Activated CD8-positive, alpha-beta T cell treated with anti-CD3 and anti-CD28 coated beads for 36 hours (primary cell): ENCODE measurements around the gene CRAT. TPM values are rescaled to one million over a fixed set of nuclear protein-coding genes. Genes with fewer than 3 reads are reported as not detected.
A peak's percentile ranks its signal among the peaks of the same experiment; 100 is the strongest.

Source experiments
- ATAC-seq: fragments of 200-7000 bp; cut with Tn5 transposase; one replicate; pipeline ENCODE4 v1.10.0; 2021; ENCODE audit warnings: mild to moderate bottlenecking, moderate library complexity
- CTCF ChIA-PET: fragments of 350-600 bp; sonication (Branson Sonifier 250); formaldehyde crosslinking; loops from one replicate; lab custom pipeline; 2021; ENCODE audit warnings: antibody characterized with exemption; lab: Charles Lee
- POLR2A ChIA-PET: fragments of 350-600 bp; sonication (Branson Sonifier 250); formaldehyde crosslinking; loops from one replicate; lab custom pipeline; 2021; ENCODE audit warnings: antibody characterized with exemption; lab: Charles Lee
- DNase-seq: peaks from one replicate; pipeline ENCODE4 v3.0.0-alpha.2; 2020
- H3K27ac Mint-ChIP-seq: one replicate; pipeline ENCODE4 v1.8.0; 2021; ENCODE audit warnings: mild to moderate bottlenecking, mixed read lengths
- H3K27me3 Mint-ChIP-seq: one replicate; pipeline ENCODE4 v1.8.0; 2021; ENCODE audit warnings: mixed read lengths
- H3K36me3 Mint-ChIP-seq: one replicate; pipeline ENCODE4 v1.8.0; 2021; ENCODE audit warnings: low read depth, mixed read lengths
- H3K4me1 Mint-ChIP-seq: one replicate; pipeline ENCODE4 v1.8.0; 2021; ENCODE audit warnings: low read depth, mixed read lengths
- H3K4me3 Mint-ChIP-seq: one replicate; pipeline ENCODE4 v1.8.0; 2021; ENCODE audit warnings: mild to moderate bottlenecking, moderate library complexity, mixed read lengths
- H3K9me3 Mint-ChIP-seq: one replicate; pipeline ENCODE4 v1.8.0; 2021; ENCODE audit warnings: mixed read lengths
- CTCF ChIP-seq: fragments of 200-600 bp; IDR thresholded peaks from one replicate; pipeline ENCODE4 v1.8.0; 2022; ENCODE audit warnings: antibody characterized with exemption, mild to moderate bottlenecking
- intact Hi-C: fragments of 100-400 bp; cut with micrococcal nuclease; formaldehyde crosslinking; loops from one replicate; pipeline ENCODE4 v1.10.0; 2022
- total RNA-seq, 2 experiments: library from RNA; stranded (reverse); gene quantifications; one replicate each; pipeline ENCODE4 v1.2.3, GENCODE V29; 2021

CRAT gene
- total RNA-seq, 2 experiments from 2014 or later = 11.8 to 12.7 TPM

DNA sequence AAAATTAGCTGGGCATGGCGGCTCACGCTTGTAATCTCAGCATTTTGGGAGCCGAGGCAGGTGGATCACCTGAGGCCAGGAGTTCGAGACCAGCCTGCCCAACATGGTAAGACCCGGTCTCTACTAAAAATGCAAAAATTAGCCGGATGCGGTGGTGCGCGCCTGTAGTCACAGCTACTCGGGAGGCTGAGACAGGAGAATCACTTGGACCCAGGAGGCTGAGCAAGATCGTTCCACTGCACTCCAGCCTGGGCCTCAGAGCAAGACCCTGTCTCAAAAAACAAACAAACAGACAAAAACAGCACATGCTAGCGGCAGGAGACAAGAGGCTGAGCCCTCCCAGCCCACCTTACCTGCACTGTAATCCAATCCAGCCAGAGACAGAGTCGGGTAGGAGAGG, 30.8 kb downstream of the CRAT start:
- Mint-ChIP-seq H3K4me3 (peak overlapping the region; percentile 88), H3K36me3 (no peaks in the 10 kb centered on the region), H3K27ac (no peak overlapping the region), H3K27me3 (no peaks in the 10 kb centered on the region), H3K4me1 (peaks cover 21% of the 10 kb centered on the region), H3K9me3 (no peaks in the 10 kb centered on the region)
- DNase-seq = no peak
- no peak for TF ChIP-seq CTCF
- ChIA-PET POLR2A (interaction anchor here (1.2 to 1.3 kb wide), 2 partner anchors 10 to 11 kb away, joined by 3 to 5 read pairs; no protein-coding TSS in a partner anchor), CTCF (interaction anchor here (1.6 to 2.3 kb wide), 2 partner anchors 12 to 52 kb away, joined by 6 to 10 read pairs; no protein-coding TSS in a partner anchor)
- no peak for ATAC-seq
- intact Hi-C loops = no loop called here

- peaks cover 25% of the 10 kb centered on the region for H3K4me1 Mint-ChIP-seq
- intact Hi-C loops = no loop called here
- no peak overlapping the region for H3K27ac Mint-ChIP-seq
- ChIA-PET CTCF (interaction anchor here (2.3 kb wide), 1 partner anchor 11 kb away, joined by 6 read pairs; no protein-coding TSS in a partner anchor), POLR2A (interaction anchor here (1.2 kb wide), 1 partner anchor 10 kb away, joined by 3 read pairs; no protein-coding TSS in a partner anchor)
- H3K4me3 Mint-ChIP-seq = peak overlapping the region; percentile 88
- ATAC-seq = no peak
- H3K36me3 Mint-ChIP-seq = no peaks in the 10 kb centered on the region
- TF ChIP-seq CTCF = no peak
- no peaks in the 10 kb centered on the region for H3K9me3 Mint-ChIP-seq
- no peaks in the 10 kb centered on the region for H3K27me3 Mint-ChIP-seq
- no peak for DNase-seq
Measured at GRCh38 chr9:129078691-129079503, 31.7 kb downstream of the CRAT start.

- Mint-ChIP-seq H3K4me1 (peaks cover 26% of the 10 kb centered on the region), H3K9me3 (no peaks in the 10 kb centered on the region), H3K4me3 (no peak overlapping the region), H3K27me3 (no peaks in the 10 kb centered on the region), H3K27ac (no peak overlapping the region), H3K36me3 (no peaks in the 10 kb centered on the region)
- CTCF ChIA-PET = no interaction called here
- POLR2A ChIA-PET = no interaction called here
- TF ChIP-seq CTCF = no peak
- intact Hi-C loops = no loop called here
- DNase-seq = no peak
- ATAC-seq = no peak
Measured at GRCh38 chr9:129077236-129077635, 33.4 kb downstream of the CRAT start.

DNA sequence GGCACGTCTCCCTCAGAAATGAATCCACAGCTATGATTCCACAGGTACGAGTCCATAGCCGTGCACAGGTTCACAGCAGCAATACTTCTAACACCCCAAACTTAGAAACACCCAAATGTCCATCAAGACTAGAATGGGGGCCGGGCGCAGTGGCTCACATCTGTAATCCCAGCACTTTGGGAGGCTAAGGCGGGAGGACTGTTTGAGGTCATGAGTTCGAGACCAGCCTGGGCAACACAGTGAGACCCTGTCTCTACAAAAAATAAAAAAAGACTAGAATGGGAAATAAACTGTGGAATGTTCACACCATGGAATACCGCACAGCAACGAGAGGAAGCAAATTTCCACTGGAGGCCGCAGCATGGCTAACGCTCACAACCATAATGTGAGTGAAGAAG, 34.0 kb downstream of the CRAT start:
- peaks cover 24% of the 10 kb centered on the region for H3K4me1 Mint-ChIP-seq
- no peaks in the 10 kb centered on the region for H3K9me3 Mint-ChIP-seq
- H3K36me3 Mint-ChIP-seq = no peaks in the 10 kb centered on the region
- intact Hi-C loops = no loop called here
- CTCF ChIA-PET = no interaction called here
- no peak overlapping the region for H3K4me3 Mint-ChIP-seq
- no peak overlapping the region for H3K27ac Mint-ChIP-seq
- no peaks in the 10 kb centered on the region for H3K27me3 Mint-ChIP-seq
- ATAC-seq (no peak), DNase-seq (no peak)
- POLR2A ChIA-PET = no interaction called here
- no peak for TF ChIP-seq CTCF

DNA sequence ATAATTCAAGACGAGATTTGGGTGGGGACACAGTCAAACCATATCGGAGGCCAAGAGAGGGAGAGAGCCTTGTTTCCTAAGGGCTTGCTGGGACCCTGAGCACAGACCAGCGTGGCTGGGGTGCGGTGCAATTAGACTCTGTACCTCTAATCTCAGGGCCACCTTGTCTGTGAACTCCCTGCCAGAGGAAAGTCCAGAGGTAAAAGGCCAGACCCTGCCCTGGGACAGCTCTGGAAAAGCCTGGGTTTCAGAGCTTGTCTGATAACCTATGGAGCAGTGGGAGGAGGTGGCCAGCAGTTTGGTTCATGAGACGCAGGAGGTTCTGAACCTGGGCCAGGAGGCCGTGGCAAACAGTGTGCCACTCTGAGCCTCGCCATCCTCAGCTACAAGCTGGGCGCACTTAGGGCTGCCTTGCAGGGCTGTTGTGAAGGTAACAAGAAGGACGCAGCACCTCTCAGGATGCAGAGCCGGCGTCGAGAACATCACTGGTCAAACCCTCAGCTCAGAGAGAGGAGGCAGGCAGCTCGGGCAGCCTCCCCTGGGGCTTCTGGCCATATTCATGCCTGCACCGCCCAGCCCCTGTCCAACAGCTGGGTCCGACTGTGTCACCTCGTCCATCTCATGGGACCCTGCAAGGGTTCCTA, 34.5 kb downstream of the CRAT start:
- intact Hi-C loops = no loop called here
- POLR2A ChIA-PET = interaction anchor here (0.6 kb wide), 1 partner anchor 1626 kb away, joined by 3 read pairs; no protein-coding TSS in a partner anchor
- H3K4me1 Mint-ChIP-seq = peaks cover 24% of the 10 kb centered on the region
- H3K4me3 Mint-ChIP-seq = no peak overlapping the region
- no peak for ATAC-seq
- no peaks in the 10 kb centered on the region for H3K9me3 Mint-ChIP-seq
- no peaks in the 10 kb centered on the region for H3K27me3 Mint-ChIP-seq
- TF ChIP-seq CTCF = no peak
- no peaks in the 10 kb centered on the region for H3K36me3 Mint-ChIP-seq
- no peak for DNase-seq
- CTCF ChIA-PET = no interaction called here
- H3K27ac Mint-ChIP-seq = no peak overlapping the region
